Heart right ventricle (tissue), 16 donors: ENCODE data around the gene ATP1A4. TPM values are rescaled to one million over a fixed set of nuclear protein-coding genes. Genes with fewer than 3 reads are reported as not detected.

Experiments used
- ATAC-seq, 8 donors: fragments of 200-7000 bp; cut with Tn5 transposase; one replicate each; pipeline ENCODE4 v1.9.1; 2020; ENCODE audit warnings: mild to moderate bottlenecking in 8 of 8, moderate library complexity in 8 of 8, moderate number of reproducible peaks in 1 of 8
- DNase-seq, 2 donors: peaks; one replicate each; pipeline ENCODE4 v3.0.0-alpha.2; 2020
- H3K27ac ChIP-seq, 10 donors: fragments of 200-600 bp; sonication (generic) in 2 of 10; one replicate each; pipeline versions ENCODE4 v1.5.0 to v1.8.0; 2020 to 2022; ENCODE audit warnings: mild to moderate bottlenecking in 3 of 10
- H3K27me3 ChIP-seq, 7 donors: fragments of 200-600 bp; one replicate each; pipeline ENCODE4 v1.8.0; 2021 to 2022; ENCODE audit warnings: mild to moderate bottlenecking in 2 of 7
- H3K36me3 ChIP-seq, 9 donors: fragments of 200-600 bp; sonication (generic) in 1 of 9; one replicate each; pipeline versions ENCODE4 v1.5.0 to v1.8.0; 2020 to 2022; ENCODE audit warnings: mild to moderate bottlenecking in 2 of 9
- H3K4me1 ChIP-seq, 9 donors: fragments of 200-600 bp; sonication (generic) in 1 of 9; one replicate each; pipeline versions ENCODE4 v1.5.0 to v1.8.0; 2020 to 2022; ENCODE audit warnings: mild to moderate bottlenecking in 4 of 9
- H3K4me3 ChIP-seq, 10 donors: fragments of 200-600 bp; sonication (generic) in 2 of 10; one replicate each; pipeline versions ENCODE4 v1.5.0 to v1.8.0; 2020 to 2022; ENCODE audit warnings: mild to moderate bottlenecking in 7 of 10, moderate library complexity in 2 of 10
- H3K9me3 ChIP-seq, 11 donors: fragments of 200-600 bp in 10 of 11; sonication (generic) in 2 of 11; one replicate each; pipeline versions ENCODE4 v1.5.0 to v1.8.0; 2013 to 2022; ENCODE audit warnings: mild to moderate bottlenecking in 2 of 11, control low read depth in 1 of 11, moderate library complexity in 1 of 11
- CTCF ChIP-seq, 9 donors: fragments of 200-600 bp; sonication (generic) in 2 of 9; IDR thresholded peaks; one replicate each; pipeline versions ENCODE4 v1.5.0 to v1.8.0; 2021 to 2022; ENCODE audit warnings: antibody characterized with exemption in 9 of 9, mild to moderate bottlenecking in 5 of 9, moderate library complexity in 1 of 9
- WGBS, 2 donors: extraction: QIAGEN DNeasy Blood & Tissue Kit; methylation state at CpG; one replicate each; pipeline ENCODE4 v1.1.7; 2013; ENCODE audit warnings: inconsistent platforms in 1 of 2; 5-methylcytosine and 5-hydroxymethylcytosine counted together
- intact Hi-C, 10 donors: fragments of 100-400 bp; cut with DNase I; formaldehyde crosslinking; loops; one replicate each; pipeline versions ENCODE4 v1.11.1 to v1.14.2; 2022
- polyA plus RNA-seq, 2 donors: library from polyadenylated mRNA; stranded (reverse); fragments of 200-250 nt; gene quantifications; one replicate each; pipeline ENCODE4 v1.2.3, GENCODE V29; 2013
- total RNA-seq, 10 donors: library from RNA; stranded (reverse); fragmentation: NEBNext Ultra II Directional in 3 of 10; extraction: Animal tissue kit (Norgen Biotek cat#: 25700) in 3 of 10; gene quantifications; one replicate each; pipeline versions ENCODE4 v1.2.1 to v1.2.4, GENCODE V29; 2021 to 2023
- donor health status: Arrhythmogenic right ventricular cardiomyopathy.
- donor health status: ischemic (EF 13 %, LVEDD 7.1; RV severe dilation, severe dysfunction).
- donor health status: healthy with polysubstance abuse.
- donor health status: DM: no; HTN: yes; CAD: no.
- donor health status: DM: no; HTN: no; CAD: no.
- donor health status: ischemic (EF 25% LVEDD 6.9; RV normal size, moderate dysfunction).
- donor health status: ischemic (EF 25% LVEDD 5.7; RV mildly dilated, moderate dysfunction).
- donor health status: healthy.
- donor health status: DM: yes; HTN: yes; CAD: no.
- donor health status: Ischemic cardiomyopathy.
- donor health status: ischemic (EF 35%, LVEDD 5.7; RV mildly dilated, moderate dysfunction).
- donor health status: nonischemic (EF 11% LVEDD 7.7; RV severe dilation, severe dysfunction).
- donor health status: DM: yes; HTN: yes; CAD: no.
- donor health status: PGD.
- donor health status: ischemic (EF 29% LVEDD 5.4; RV normal size, mild dysfunction).
- donor health status: nonischemic (EF 23%, LVEDD 6.1; RV moderate dilation, normal function).

The ATP1A4 gene
- total and polyA plus RNA-seq, 12 donors: 0.04 to 1.5 (median 0.29) TPM; not detected in 5

- no peak for TF ChIP-seq CTCF (IDR thresholded peaks at IDR 0.05)
- Histone ChIP-seq H3K27ac (no peak overlapping the region), H3K4me3 (no peak overlapping the region), H3K9me3 (no peaks in the 10 kb centered on the region), H3K4me1 (peaks cover 0 to 7% (median 0%) of the 10 kb centered on the region in 9 donors), H3K36me3 (no peaks in the 10 kb centered on the region), H3K27me3 (no peaks in the 10 kb centered on the region)
- ATAC-seq (no peak), DNase-seq (no peak)
- WGBS, 2 donors: 93 to 100% methylated on average over 1 of the region's 1 CpG
- intact Hi-C loops: no loop called here
These were observed 12.2 kb downstream of the ATP1A4 start for GRCh38 chr1:160163615-160164014.

- H3K9me3 ChIP-seq: no peaks in the 10 kb centered on the region
- WGBS, 2 donors: 79 to 82% methylated on average over 10 of the region's 10 CpGs
- peaks cover 0 to 7% (median 0%) of the 10 kb centered on the region in 9 donors for H3K4me1 ChIP-seq
- no peaks in the 10 kb centered on the region for H3K27me3 ChIP-seq
- no peak overlapping the region for H3K4me3 ChIP-seq
- no peak for DNase-seq
- intact Hi-C loops: no loop called here
- ATAC-seq: no peak
- no peaks in the 10 kb centered on the region for H3K36me3 ChIP-seq
- H3K27ac ChIP-seq: no peak overlapping the region
- TF ChIP-seq CTCF (IDR thresholded peaks at IDR 0.05): no peak
These were observed 12.7 kb downstream of the ATP1A4 start for GRCh38 chr1:160164121-160164520.

- no peaks in the 10 kb centered on the region for H3K36me3 ChIP-seq
- no peak overlapping the region for H3K27ac ChIP-seq
- H3K9me3 ChIP-seq: no peaks in the 10 kb centered on the region
- intact Hi-C loops: no loop called here
- no peak for TF ChIP-seq CTCF (IDR thresholded peaks at IDR 0.05)
- ATAC-seq (no peak), DNase-seq (no peak)
- H3K4me1 ChIP-seq: peaks cover 0 to 7% (median 0%) of the 10 kb centered on the region in 9 donors
- H3K27me3 ChIP-seq: peaks cover 0 to 3% (median 0%) of the 10 kb centered on the region in 7 donors
- no peak overlapping the region for H3K4me3 ChIP-seq
- 82 to 92% methylated on average over 12 of the region's 12 CpGs for WGBS, 2 donors
These were observed 14.9 kb downstream of the ATP1A4 start for GRCh38 chr1:160166166-160166868.

- DNase-seq (no peak), ATAC-seq (no peak)
- no peak for TF ChIP-seq CTCF (IDR thresholded peaks at IDR 0.05)
- Histone ChIP-seq H3K4me1 (peaks cover 0 to 7% (median 0%) of the 10 kb centered on the region in 9 donors), H3K4me3 (no peak overlapping the region), H3K27ac (no peak overlapping the region), H3K27me3 (peaks cover 0 to 10% (median 0%) of the 10 kb centered on the region in 7 donors), H3K36me3 (no peaks in the 10 kb centered on the region), H3K9me3 (no peaks in the 10 kb centered on the region)
- 87 to 91% methylated on average over 4 of the region's 4 CpGs for WGBS, 2 donors
- intact Hi-C loops: no loop called here
These were observed 15.7 kb downstream of the ATP1A4 start for GRCh38 chr1:160167056-160167455.
